ENCODE results near the gene CEP68.

Gene CEP68

GRCh38 chr2:65022189-65022588 is 34.0 kb upstream of the CEP68 start:
- Histone ChIP-seq H3K36me3 (peaks cover 58% of the 10 kb centered on the region), H3K27ac (no peak overlapping the region), H3K4me3 (ENCODE audit: low read depth, low read length) (no peak overlapping the region), H3K27me3 (ENCODE audit: insufficient read depth, low read depth, severe bottlenecking) (no peaks in the 10 kb centered on the region), H3K9me3 (ENCODE audit: severe bottlenecking) (no peaks in the 10 kb centered on the region)
- TF ChIP-seq CTCF (IDR thresholded peaks at IDR 0.05; ENCODE audit: low read depth, low read length), result no peak
- no peak for DNase-seq

- no peak overlapping the region for H3K4me3 ChIP-seq (ENCODE audit: low read depth, low read length)
- H3K36me3 ChIP-seq, result peaks cover 45% of the 10 kb centered on the region
- peak; percentile 20 for DNase-seq
- H3K27me3 ChIP-seq (ENCODE audit: insufficient read depth, low read depth, severe bottlenecking), result no peaks in the 10 kb centered on the region
- H3K9me3 ChIP-seq (ENCODE audit: severe bottlenecking), result no peaks in the 10 kb centered on the region
- no peak overlapping the region for H3K27ac ChIP-seq
- TF ChIP-seq CTCF (IDR thresholded peaks at IDR 0.05; ENCODE audit: low read depth, low read length), result no peak
Measured at GRCh38 chr2:65023742-65024141, 32.5 kb upstream of the CEP68 start.

GRCh38 chr2:65024149-65024829 is 31.9 kb upstream of the CEP68 start:
- no peak for DNase-seq
- H3K9me3 ChIP-seq (ENCODE audit: severe bottlenecking), result no peaks in the 10 kb centered on the region

GRCh38 chr2:65025453-65026123 is 30.6 kb upstream of the CEP68 start:
- Histone ChIP-seq H3K4me3 (ENCODE audit: low read depth, low read length) (no peak overlapping the region), H3K27me3 (ENCODE audit: insufficient read depth, low read depth, severe bottlenecking) (no peaks in the 10 kb centered on the region), H3K36me3 (peaks cover 27% of the 10 kb centered on the region), H3K27ac (no peak overlapping the region), H3K9me3 (ENCODE audit: severe bottlenecking) (no peaks in the 10 kb centered on the region)
- no peak for DNase-seq
- no peak for TF ChIP-seq CTCF (IDR thresholded peaks at IDR 0.05; ENCODE audit: low read depth, low read length)

More at GRCh38 chr2:65024149-65024829, 31.9 kb upstream of the CEP68 start:
- Histone ChIP-seq H3K36me3 (peaks cover 40% of the 10 kb centered on the region), H3K27me3 (ENCODE audit: insufficient read depth, low read depth, severe bottlenecking) (no peaks in the 10 kb centered on the region), H3K4me3 (ENCODE audit: low read depth, low read length) (no peak overlapping the region), H3K27ac (no peak overlapping the region)
- no peak for TF ChIP-seq CTCF (IDR thresholded peaks at IDR 0.05; ENCODE audit: low read depth, low read length)

GRCh38 chr2:65026154-65026553 is 30.1 kb upstream of the CEP68 start:
- no peak overlapping the region for H3K4me3 ChIP-seq (ENCODE audit: low read depth, low read length)
- H3K27ac ChIP-seq, result no peak overlapping the region
- no peak for TF ChIP-seq CTCF (IDR thresholded peaks at IDR 0.05; ENCODE audit: low read depth, low read length)
- H3K9me3 ChIP-seq (ENCODE audit: severe bottlenecking), result no peaks in the 10 kb centered on the region
- no peak for DNase-seq
- peaks cover 22% of the 10 kb centered on the region for H3K36me3 ChIP-seq
- no peaks in the 10 kb centered on the region for H3K27me3 ChIP-seq (ENCODE audit: insufficient read depth, low read depth, severe bottlenecking)

Measured in WERI-Rb-1 (cell line).